ENCODE measurements around the gene PABPC1L. TPM values are rescaled to one million over a fixed set of nuclear protein-coding genes. Genes with fewer than 3 reads are reported as not detected.

The PABPC1L gene
- polyA plus RNA-seq, 2 of the 4 experiments (the other 2 are of a cell fraction): 37.1 to 73.1 TPM

DNA sequence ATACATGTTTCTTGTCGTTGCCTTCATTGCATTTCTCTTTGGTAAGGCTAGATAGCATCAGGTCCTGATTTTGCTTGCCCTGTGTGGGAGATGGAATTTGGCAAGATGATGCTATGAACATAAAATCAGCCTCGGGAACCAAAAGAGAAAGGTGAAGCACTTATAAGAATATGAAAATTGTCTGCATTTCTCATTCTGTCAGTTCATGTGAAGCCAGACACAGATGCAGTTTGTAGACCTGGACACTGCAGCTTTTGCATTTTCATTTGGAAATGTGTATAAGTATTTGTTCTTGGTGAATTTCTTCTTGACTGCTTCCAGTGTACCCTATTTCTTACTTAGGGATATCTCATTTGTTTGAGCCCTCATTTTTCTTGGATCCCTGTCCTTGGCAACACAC, 23.0 kb upstream of the PABPC1L start (continued):
- TF ChIP-seq TP53 (CRISPR knock-in tag; IDR thresholded peaks at IDR 0.05) (no peak), RARB (CRISPR knock-in tag; IDR thresholded peaks at IDR 0.05) (no peak), ZFP36 (IDR thresholded peaks at IDR 0.05; ENCODE audit: borderline replicate concordance, partially characterized antibody) (no peak), EP300 (IDR thresholded peaks at IDR 0.05) (no peak), ESRRA (IDR thresholded peaks at IDR 0.05; ENCODE audit: borderline replicate concordance, low read length) (no peak), RNF2 (IDR thresholded peaks at IDR 0.05; ENCODE audit: borderline replicate concordance, low read depth) (no peak), FOSL2 (IDR thresholded peaks at IDR 0.05) (no peak), FOSL2 (CRISPR knock-in tag; IDR thresholded peaks at IDR 0.05) (no peak), ZNF302 (CRISPR knock-in tag; IDR thresholded peaks at IDR 0.05) (no peak), POLR2A (IDR thresholded peaks at IDR 0.05; ENCODE audit: low read length) (no peak), SMC3 (IDR thresholded peaks at IDR 0.05) (no peak), ZSCAN20 (CRISPR knock-in tag; IDR thresholded peaks at IDR 0.05) (no peak)
- TF ChIP-seq, protein P1, sequence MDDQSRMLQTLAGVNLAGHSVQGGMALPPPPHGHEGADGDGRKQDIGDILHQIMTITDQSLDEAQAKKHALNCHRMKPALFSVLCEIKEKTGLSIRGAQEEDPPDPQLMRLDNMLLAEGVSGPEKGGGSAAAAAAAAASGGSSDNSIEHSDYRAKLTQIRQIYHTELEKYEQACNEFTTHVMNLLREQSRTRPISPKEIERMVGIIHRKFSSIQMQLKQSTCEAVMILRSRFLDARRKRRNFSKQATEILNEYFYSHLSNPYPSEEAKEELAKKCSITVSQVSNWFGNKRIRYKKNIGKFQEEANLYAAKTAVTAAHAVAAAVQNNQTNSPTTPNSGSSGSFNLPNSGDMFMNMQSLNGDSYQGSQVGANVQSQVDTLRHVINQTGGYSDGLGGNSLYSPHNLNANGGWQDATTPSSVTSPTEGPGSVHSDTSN (IDR thresholded peaks at IDR 0.05): no peak

DNA sequence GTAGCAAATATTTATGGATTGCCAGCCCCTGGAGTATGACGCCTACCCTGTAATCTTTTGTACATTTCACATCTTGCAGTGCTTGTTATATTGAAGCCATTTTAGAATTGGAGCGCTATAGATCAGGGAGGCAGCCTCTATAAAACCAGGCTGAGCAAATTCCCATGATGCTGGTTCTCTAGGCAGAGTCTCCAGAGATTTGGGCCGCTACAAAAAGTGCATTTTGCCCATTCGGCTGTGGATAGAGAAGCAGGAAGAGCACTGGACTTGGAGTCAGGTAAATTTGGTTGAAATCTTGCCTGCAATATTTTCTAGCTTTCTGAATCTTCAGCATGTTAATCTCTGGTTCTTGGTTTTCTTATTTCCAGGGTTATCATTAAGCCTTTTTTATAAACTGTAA, 22.4 kb upstream of the PABPC1L start:
- POLR2A ChIA-PET: no interaction called here
- Histone ChIP-seq H3K27ac (no peak overlapping the region), H3K4me2 (peak overlapping the region; percentile 91), H3K4me1 (peaks cover 30% of the 10 kb centered on the region), H3K9me3 (no peaks in the 10 kb centered on the region), H3K4me3 (peak overlapping the region; percentile 92)
- no peak for ATAC-seq
- FAIRE-seq: no peak
- CTCF ChIA-PET: interaction anchor here (0.7 to 0.9 kb wide), 2 partner anchors 13 to 139 kb away, joined by 3 read pairs; no protein-coding TSS in a partner anchor
- no peak for DNase-seq (ENCODE audit: low read depth in 1 of 2, low spot score in 1 of 2)
- WGBS (ENCODE audit: missing lambda C conversion rate): 84% methylated on average over 4 of the region's 4 CpGs
- no peak for TF ChIP-seq JUNB (IDR thresholded peaks at IDR 0.05)
- TF ChIP-seq POLR2AphosphoS2 (conservative IDR thresholded peaks at IDR 0.05; ENCODE audit: low read length): no peak
- no peak for TF ChIP-seq HDAC2 (IDR thresholded peaks at IDR 0.05)
- TF ChIP-seq KDM1A (IDR thresholded peaks at IDR 0.05; ENCODE audit: low read depth): no peak
- TF ChIP-seq, protein P2, sequence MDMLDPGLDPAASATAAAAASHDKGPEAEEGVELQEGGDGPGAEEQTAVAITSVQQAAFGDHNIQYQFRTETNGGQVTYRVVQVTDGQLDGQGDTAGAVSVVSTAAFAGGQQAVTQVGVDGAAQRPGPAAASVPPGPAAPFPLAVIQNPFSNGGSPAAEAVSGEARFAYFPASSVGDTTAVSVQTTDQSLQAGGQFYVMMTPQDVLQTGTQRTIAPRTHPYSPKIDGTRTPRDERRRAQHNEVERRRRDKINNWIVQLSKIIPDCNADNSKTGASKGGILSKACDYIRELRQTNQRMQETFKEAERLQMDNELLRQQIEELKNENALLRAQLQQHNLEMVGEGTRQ (IDR thresholded peaks at IDR 0.05): no peak
- TF ChIP-seq PHF8 (IDR thresholded peaks at IDR 0.05; ENCODE audit: borderline replicate concordance, low read depth): no peak
- TF ChIP-seq HOXB13 (CRISPR knock-in tag; IDR thresholded peaks at IDR 0.05; ENCODE audit: low read depth): no peak
- TF ChIP-seq FOXS1 (CRISPR knock-in tag; IDR thresholded peaks at IDR 0.05): no peak
- no peak for TF ChIP-seq ZSCAN20 (CRISPR knock-in tag; IDR thresholded peaks at IDR 0.05)

DNA sequence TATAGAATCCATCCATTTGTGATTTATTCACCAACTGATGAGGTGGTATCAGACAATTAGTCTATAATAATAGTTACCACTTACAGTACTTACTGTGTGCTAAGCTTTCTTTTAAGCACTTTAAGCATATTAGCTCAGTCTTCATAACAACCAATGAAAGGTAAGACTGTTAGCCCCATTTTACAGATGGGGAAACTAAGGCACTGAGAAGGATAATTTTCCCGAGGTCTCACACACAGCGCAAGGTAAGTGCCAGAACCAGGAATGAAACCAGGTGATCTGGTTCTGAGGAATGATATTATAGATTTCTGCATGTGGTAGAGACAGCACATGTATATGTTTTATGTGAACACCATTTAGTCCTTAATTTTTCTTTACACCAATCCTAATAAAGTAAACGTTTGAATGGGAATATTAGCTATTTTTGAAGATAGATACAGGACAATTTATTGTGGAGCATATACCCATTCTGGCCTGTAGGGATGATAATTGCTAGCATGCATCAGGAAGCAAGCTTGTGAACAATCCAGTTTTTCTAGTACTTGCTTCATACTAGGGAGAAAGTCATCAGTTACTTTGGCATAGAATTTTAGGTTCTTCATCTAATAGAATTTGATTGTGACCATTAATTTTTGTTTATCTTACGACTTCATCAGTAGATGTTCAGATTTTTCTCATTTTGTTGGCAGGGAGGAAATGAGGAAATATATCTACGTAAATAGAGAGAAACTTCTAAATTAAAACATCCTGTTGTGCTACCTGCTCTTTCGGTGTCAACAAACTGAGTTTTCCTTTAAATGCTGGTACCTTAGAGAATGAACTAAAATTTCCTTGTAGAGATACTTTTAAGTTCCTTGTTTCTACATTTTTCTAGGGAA, 21.4 kb upstream of the PABPC1L start:
- H3K4me1 ChIP-seq: peaks cover 30% of the 10 kb centered on the region
- DNase-seq (ENCODE audit: low read depth in 1 of 2, low spot score in 1 of 2) (peak; percentile 18 to 33), ATAC-seq (no peak), FAIRE-seq (no peak)
- TF ChIP-seq CBX2 (IDR thresholded peaks at IDR 0.05; ENCODE audit: borderline replicate concordance, low read depth): no peak
- TF ChIP-seq ESRRA (IDR thresholded peaks at IDR 0.05; ENCODE audit: borderline replicate concordance, low read length): no peak
- TF ChIP-seq RARB (CRISPR knock-in tag; IDR thresholded peaks at IDR 0.05): no peak
- no peak for TF ChIP-seq NR3C1 (IDR thresholded peaks at IDR 0.05)
- H3K27ac ChIP-seq: no peak overlapping the region
- WGBS (ENCODE audit: missing lambda C conversion rate): 75% methylated on average over 6 of the region's 6 CpGs
- no peak overlapping the region; the same call in 2 of the 3 replicates for H3K4me3 ChIP-seq
- ChIA-PET POLR2A (interaction anchor here (1.4 kb wide), 1 partner anchor 21 kb away, joined by 3 read pairs; no protein-coding TSS in a partner anchor), CTCF (interaction anchor here (0.6 to 1.7 kb wide), 10 partner anchors 12 to 626 kb away, joined by 3 to 5 read pairs (median 3); no protein-coding TSS in a partner anchor)
- no peaks in the 10 kb centered on the region for H3K9me3 ChIP-seq
- H3K4me2 ChIP-seq: peak overlapping the region; percentile 91; the same call in 2 of the 3 replicates

Measured in A549 (cell line).